ENCODE results near the gene CXCL3. TPM values are rescaled to one million over a fixed set of nuclear protein-coding genes. Genes with fewer than 3 reads are reported as not detected.

Gene CXCL3
- polyA plus RNA-seq, 6 donors from 2014 or later, result not detected

GRCh38 chr4:74062953-74063352 is 24.5 kb upstream of the CXCL3 start:
- DNase-seq, result no peak
- no peak for ATAC-seq (ENCODE audit: low read depth in 2 of 2)
- H3K27ac Mint-ChIP-seq, result no peak overlapping the region
- H3K4me1 Mint-ChIP-seq, result no peaks in the 10 kb centered on the region
- peaks cover 0 to 2% (median 0%) of the 10 kb centered on the region in 7 donors for H3K9me3 Mint-ChIP-seq
- H3K36me3 Mint-ChIP-seq, result no peaks in the 10 kb centered on the region
- H3K27me3 Mint-ChIP-seq, result peaks cover 0 to 3% (median 0%) of the 10 kb centered on the region in 3 donors
- H3K4me3 Mint-ChIP-seq, result no peak overlapping the region

GRCh38 chr4:74061430-74061829 is 22.9 kb upstream of the CXCL3 start:
- Mint-ChIP-seq H3K27me3 (no peaks in the 10 kb centered on the region), H3K27ac (peak overlapping the region in 1 of 6 donors; percentile 6), H3K36me3 (no peaks in the 10 kb centered on the region), H3K4me3 (no peak overlapping the region), H3K9me3 (peaks cover 0 to 2% (median 0%) of the 10 kb centered on the region in 7 donors), H3K4me1 (no peaks in the 10 kb centered on the region)
- ATAC-seq (ENCODE audit: low read depth in 2 of 2) (no peak), DNase-seq (no peak)

DNA sequence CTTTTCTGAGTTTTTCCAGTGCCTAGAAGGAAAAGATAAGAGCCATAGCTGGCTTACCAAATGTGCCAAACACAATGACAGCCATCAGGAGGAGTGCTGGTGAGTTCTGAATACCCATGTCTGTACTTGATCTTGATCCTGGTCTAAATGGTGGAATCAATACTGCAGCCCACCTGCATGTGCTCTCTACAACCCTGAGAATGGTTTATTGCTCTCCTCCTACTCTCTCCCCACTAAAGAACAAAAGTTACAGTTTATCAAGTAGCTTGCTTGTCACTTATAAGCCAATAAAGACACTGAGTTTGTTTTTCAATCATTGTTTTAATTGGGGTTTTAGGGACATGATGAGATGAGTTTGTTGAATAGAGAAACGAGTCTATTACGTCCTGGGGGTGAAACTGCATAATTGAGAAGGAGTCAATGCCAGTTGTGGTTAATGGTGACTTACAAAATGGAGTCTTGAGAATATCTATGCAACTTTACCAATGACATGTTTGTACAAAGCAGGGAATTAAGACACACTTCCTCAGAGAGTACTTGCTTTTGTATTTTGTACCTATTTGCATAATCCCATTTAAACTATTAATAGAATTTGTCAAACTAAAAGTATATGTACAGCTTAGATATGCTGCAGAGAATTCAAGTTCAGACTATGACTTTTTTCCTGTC is 20.8 kb upstream of the CXCL3 start:
- no peak for DNase-seq
- Mint-ChIP-seq H3K36me3 (no peaks in the 10 kb centered on the region), H3K9me3 (peaks cover 0 to 5% (median 0%) of the 10 kb centered on the region in 7 donors), H3K4me1 (no peaks in the 10 kb centered on the region), H3K27me3 (peaks cover 4 to 5% (median 5%) of the 10 kb centered on the region in 3 donors), H3K4me3 (no peak overlapping the region), H3K27ac (no peak overlapping the region)
- no peak for ATAC-seq (ENCODE audit: low read depth in 2 of 2)

- ATAC-seq (ENCODE audit: low read depth in 2 of 2) (no peak), DNase-seq (no peak)
- Mint-ChIP-seq H3K9me3 (peaks cover 0 to 5% (median 0%) of the 10 kb centered on the region in 7 donors), H3K4me3 (no peak overlapping the region), H3K27me3 (peaks cover 4 to 7% (median 5%) of the 10 kb centered on the region in 3 donors), H3K4me1 (no peaks in the 10 kb centered on the region), H3K36me3 (no peaks in the 10 kb centered on the region), H3K27ac (peak overlapping the region in 1 of 6 donors; percentile 71)
Measured at GRCh38 chr4:74058048-74058651, 19.7 kb upstream of the CXCL3 start.

- Mint-ChIP-seq H3K9me3 (peaks cover 0 to 5% (median 0%) of the 10 kb centered on the region in 7 donors), H3K4me1 (no peaks in the 10 kb centered on the region), H3K4me3 (no peak overlapping the region), H3K36me3 (no peaks in the 10 kb centered on the region), H3K27ac (no peak overlapping the region), H3K27me3 (peaks cover 4 to 7% (median 5%) of the 10 kb centered on the region in 3 donors)
- DNase-seq, result no peak
- no peak for ATAC-seq (ENCODE audit: low read depth in 2 of 2)
Measured at GRCh38 chr4:74057588-74057987, 19.1 kb upstream of the CXCL3 start.

GRCh38 chr4:74056858-74057562 is 18.5 kb upstream of the CXCL3 start:
- H3K4me3 Mint-ChIP-seq, result no peak overlapping the region
- H3K36me3 Mint-ChIP-seq, result no peaks in the 10 kb centered on the region
- peaks cover 0 to 7% (median 3%) of the 10 kb centered on the region in 7 donors for H3K9me3 Mint-ChIP-seq
- DNase-seq (no peak), ATAC-seq (ENCODE audit: low read depth in 2 of 2) (no peak)
- no peaks in the 10 kb centered on the region for H3K4me1 Mint-ChIP-seq
- no peak overlapping the region for H3K27ac Mint-ChIP-seq
- peaks cover 4 to 9% (median 7%) of the 10 kb centered on the region in 3 donors for H3K27me3 Mint-ChIP-seq

DNA sequence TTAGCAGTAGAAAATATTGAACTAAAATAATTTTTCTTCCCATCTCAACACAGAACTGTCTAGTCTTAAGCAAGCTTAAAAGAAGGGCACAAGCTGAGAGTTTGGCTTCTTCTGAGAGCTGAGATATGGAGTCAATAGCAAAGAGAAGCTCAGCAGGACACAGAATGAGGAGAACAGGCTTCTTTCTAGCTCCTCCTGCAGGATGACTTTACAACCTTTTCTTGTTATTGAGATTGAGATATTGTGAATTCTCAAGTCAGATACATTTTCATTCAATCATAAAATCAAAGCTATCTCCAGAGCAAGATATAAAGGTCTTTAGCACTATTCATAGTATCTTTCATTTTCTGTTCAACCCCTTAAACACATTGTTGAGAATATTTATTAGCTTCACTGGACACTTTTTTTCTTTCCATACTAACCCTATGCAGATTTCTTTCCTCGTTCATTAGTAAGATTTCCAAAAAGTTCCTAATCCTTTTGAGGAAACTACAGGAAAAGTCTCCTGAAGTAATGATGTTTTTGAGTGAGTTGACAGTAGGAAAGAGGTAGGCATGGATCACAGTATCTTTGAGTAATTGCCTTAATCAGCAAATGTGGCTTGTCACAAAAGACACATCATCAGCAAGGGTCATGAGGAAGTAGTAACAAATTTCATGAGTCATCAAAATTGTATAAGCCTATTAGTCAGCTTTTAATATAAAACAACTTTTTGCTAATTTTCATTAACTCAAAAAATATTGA is 17.8 kb upstream of the CXCL3 start:
- DNase-seq (no peak), ATAC-seq (ENCODE audit: low read depth in 2 of 2) (no peak)
- Mint-ChIP-seq H3K4me1 (no peaks in the 10 kb centered on the region), H3K27ac (no peak overlapping the region), H3K9me3 (peaks cover 0 to 12% (median 3%) of the 10 kb centered on the region in 7 donors), H3K4me3 (no peak overlapping the region), H3K36me3 (no peaks in the 10 kb centered on the region), H3K27me3 (peaks cover 4 to 10% (median 9%) of the 10 kb centered on the region in 3 donors)

GRCh38 chr4:74055498-74055897 is 17.0 kb upstream of the CXCL3 start:
- H3K27me3 Mint-ChIP-seq, result peaks cover 4 to 15% (median 9%) of the 10 kb centered on the region in 3 donors
- no peak for ATAC-seq (ENCODE audit: low read depth in 2 of 2)
- no peaks in the 10 kb centered on the region for H3K36me3 Mint-ChIP-seq
- no peak for DNase-seq
- no peaks in the 10 kb centered on the region for H3K4me1 Mint-ChIP-seq
- peaks cover 2 to 17% (median 4%) of the 10 kb centered on the region in 7 donors for H3K9me3 Mint-ChIP-seq
- H3K4me3 Mint-ChIP-seq, result no peak overlapping the region
- no peak overlapping the region for H3K27ac Mint-ChIP-seq

DNA sequence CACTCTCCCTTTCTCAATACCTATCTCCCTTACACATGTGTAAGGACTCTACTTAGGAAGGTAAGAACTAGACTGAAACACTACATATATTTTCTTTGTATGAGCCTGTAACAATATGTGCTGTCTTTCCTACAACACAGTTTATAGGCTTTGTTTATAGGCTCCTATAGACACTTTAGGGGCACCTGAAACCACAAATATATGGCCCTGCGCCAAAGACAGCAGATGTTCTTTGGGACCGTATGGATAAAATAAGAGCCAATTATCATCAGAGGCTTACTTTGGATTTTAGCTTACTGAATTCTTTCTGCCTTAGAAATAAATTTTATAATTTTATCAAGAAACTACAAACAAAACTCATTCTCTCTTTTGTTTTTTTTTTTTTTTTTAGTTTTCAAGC is 16.6 kb upstream of the CXCL3 start:
- Mint-ChIP-seq H3K9me3 (peaks cover 2 to 17% (median 4%) of the 10 kb centered on the region in 7 donors), H3K4me3 (no peak overlapping the region), H3K4me1 (no peaks in the 10 kb centered on the region), H3K36me3 (no peaks in the 10 kb centered on the region), H3K27ac (no peak overlapping the region), H3K27me3 (peaks cover 4 to 15% (median 9%) of the 10 kb centered on the region in 3 donors)
- no peak for ATAC-seq (ENCODE audit: low read depth in 2 of 2)
- no peak for DNase-seq

DNA sequence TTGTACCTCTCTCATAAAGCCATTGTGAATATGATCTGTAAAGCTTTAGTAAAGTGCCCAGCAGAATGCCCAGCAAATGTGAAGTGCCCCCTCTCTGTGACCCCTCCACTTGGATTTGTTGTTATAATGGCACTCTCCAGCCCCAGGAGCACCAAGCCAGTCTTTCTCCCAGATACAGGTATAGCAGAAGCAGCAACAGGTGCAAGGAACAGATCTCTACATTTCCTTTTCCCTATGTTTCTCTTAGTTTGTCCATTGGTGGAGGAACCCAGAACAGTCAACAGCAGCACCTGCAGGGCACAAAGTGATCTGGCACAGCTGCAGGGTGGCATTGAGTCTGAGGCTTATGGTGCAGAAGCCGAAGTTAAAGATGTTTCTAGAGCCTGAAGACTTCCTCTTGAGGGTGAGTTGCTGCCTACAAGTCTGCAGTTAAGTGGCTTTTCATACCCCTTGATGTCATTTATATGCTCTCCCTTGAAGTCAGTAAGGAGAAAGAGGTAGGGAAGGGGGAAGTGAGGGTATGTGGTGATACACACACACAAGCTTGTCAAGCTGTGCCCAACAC is 16.1 kb upstream of the CXCL3 start:
- Mint-ChIP-seq H3K4me3 (peak overlapping the region in 1 of 8 donors; percentile 48), H3K4me1 (no peaks in the 10 kb centered on the region), H3K9me3 (peaks cover 2 to 18% (median 4%) of the 10 kb centered on the region in 7 donors), H3K27me3 (peaks cover 4 to 15% (median 9%) of the 10 kb centered on the region in 3 donors), H3K27ac (no peak overlapping the region), H3K36me3 (no peaks in the 10 kb centered on the region)
- no peak for ATAC-seq (ENCODE audit: low read depth in 2 of 2)
- DNase-seq, result no peak

DNA sequence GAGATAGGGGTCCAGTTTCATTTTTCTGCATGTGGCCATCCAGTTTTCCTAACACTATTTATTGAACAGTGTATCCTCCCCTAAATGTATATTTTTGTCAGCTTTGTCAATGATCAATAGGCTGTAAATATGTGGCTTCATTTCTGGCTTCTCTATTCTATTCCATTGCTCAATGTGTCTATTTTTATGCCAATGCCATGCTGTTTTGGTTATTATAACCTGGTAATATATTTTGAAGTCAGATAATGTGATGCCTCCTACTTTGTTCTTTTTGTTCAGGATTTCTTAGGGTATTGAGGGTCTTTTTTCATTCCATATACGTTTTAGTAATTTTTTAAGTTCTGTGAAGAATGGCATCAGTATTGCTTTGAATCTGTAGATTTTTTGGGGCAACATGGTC is 8.7 kb upstream of the CXCL3 start:
- no peaks in the 10 kb centered on the region for H3K4me1 Mint-ChIP-seq
- no peak overlapping the region for H3K27ac Mint-ChIP-seq
- H3K36me3 Mint-ChIP-seq, result no peaks in the 10 kb centered on the region
- ATAC-seq (ENCODE audit: low read depth in 2 of 2) (no peak), DNase-seq (no peak)
- peaks cover 12 to 23% (median 19%) of the 10 kb centered on the region in 3 donors for H3K27me3 Mint-ChIP-seq
- H3K4me3 Mint-ChIP-seq, result no peak overlapping the region
- peaks cover 4 to 43% (median 13%) of the 10 kb centered on the region in 7 donors for H3K9me3 Mint-ChIP-seq

- DNase-seq, result no peak
- Mint-ChIP-seq H3K36me3 (no peaks in the 10 kb centered on the region), H3K4me1 (no peaks in the 10 kb centered on the region), H3K9me3 (peaks cover 0 to 31% (median 12%) of the 10 kb centered on the region in 7 donors), H3K27me3 (peaks cover 21 to 33% (median 25%) of the 10 kb centered on the region in 3 donors), H3K4me3 (no peak overlapping the region), H3K27ac (no peak overlapping the region)
- no peak for ATAC-seq (ENCODE audit: low read depth in 2 of 2)
Measured at GRCh38 chr4:74045772-74046171, 7.3 kb upstream of the CXCL3 start.

GRCh38 chr4:74045247-74045646 is 6.8 kb upstream of the CXCL3 start:
- H3K27me3 Mint-ChIP-seq, result peaks cover 24 to 36% (median 29%) of the 10 kb centered on the region in 3 donors
- no peak for DNase-seq
- no peak overlapping the region for H3K4me3 Mint-ChIP-seq
- H3K27ac Mint-ChIP-seq, result no peak overlapping the region
- H3K4me1 Mint-ChIP-seq, result no peaks in the 10 kb centered on the region
- no peak for ATAC-seq (ENCODE audit: low read depth in 2 of 2)
- peaks cover 0 to 31% (median 12%) of the 10 kb centered on the region in 7 donors for H3K9me3 Mint-ChIP-seq
- no peaks in the 10 kb centered on the region for H3K36me3 Mint-ChIP-seq

Data from naive B cell (primary cell).